AG09309 (cell line): Measurements from ENCODE around the gene ZNF213.

ENCODE experiments used
- DNase-seq: peaks from one replicate; pipeline ENCODE4 v3.0.0-alpha.2; 2010; ENCODE audit warnings: low read depth
- H3K4me3 ChIP-seq: 2 replicates; pipeline ENCODE4 v1.5.1; 2011; ENCODE audit warnings: mild to moderate bottlenecking, low read depth, low read length, moderate library complexity; ENCODE audit not compliant: control insufficient read depth
- TF ChIP-seq, protein P1 (sequence below): IDR thresholded peaks from 2 replicates; pipeline ENCODE4 v1.5.1; 2011; ENCODE audit warnings: mild to moderate bottlenecking, low read depth, low read length, inconsistent platforms; ENCODE audit not compliant: insufficient read depth, control insufficient read depth; ENCODE audit errors: missing control alignments

ZNF213 gene

DNA sequence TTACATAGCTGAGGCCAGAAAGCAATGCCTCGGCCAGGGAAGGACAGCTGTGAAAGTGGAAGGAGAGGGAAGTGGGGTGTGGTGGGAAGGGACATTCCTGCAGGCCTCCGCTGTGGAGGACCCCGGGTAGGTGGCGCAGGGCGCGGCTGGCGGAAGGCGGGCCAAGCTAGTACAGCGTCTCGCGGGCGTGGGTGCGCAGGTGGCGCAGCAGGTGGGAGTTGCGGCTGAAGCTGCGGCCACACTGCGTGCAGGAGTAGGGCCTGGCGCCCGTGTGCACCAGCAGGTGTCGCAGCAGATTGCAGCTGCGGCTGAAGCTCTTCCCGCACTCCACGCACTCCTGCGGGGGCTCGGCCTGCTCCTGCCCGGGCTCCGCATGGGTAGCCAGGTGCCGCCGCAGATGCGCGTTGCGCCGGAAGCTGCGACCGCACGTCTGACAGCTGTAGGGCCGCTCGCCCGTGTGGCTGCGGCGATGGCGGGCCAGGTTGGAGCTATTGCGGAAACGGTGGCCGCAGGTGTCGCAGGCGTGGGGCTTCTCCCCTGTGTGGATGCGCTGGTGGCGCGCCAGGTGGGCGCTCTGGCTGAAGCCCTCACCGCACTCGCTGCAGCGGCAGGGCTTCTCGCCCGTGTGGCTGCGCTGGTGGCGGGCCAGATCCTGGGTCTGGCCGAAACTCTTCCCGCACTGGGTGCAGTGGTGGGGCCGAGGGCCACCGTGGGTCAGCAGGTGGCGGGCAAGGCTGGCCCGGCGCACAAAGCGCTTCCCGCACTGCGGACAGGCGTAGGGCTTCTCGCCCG is 45.7 kb upstream of the ZNF213 start:
- TF ChIP-seq, protein P1, sequence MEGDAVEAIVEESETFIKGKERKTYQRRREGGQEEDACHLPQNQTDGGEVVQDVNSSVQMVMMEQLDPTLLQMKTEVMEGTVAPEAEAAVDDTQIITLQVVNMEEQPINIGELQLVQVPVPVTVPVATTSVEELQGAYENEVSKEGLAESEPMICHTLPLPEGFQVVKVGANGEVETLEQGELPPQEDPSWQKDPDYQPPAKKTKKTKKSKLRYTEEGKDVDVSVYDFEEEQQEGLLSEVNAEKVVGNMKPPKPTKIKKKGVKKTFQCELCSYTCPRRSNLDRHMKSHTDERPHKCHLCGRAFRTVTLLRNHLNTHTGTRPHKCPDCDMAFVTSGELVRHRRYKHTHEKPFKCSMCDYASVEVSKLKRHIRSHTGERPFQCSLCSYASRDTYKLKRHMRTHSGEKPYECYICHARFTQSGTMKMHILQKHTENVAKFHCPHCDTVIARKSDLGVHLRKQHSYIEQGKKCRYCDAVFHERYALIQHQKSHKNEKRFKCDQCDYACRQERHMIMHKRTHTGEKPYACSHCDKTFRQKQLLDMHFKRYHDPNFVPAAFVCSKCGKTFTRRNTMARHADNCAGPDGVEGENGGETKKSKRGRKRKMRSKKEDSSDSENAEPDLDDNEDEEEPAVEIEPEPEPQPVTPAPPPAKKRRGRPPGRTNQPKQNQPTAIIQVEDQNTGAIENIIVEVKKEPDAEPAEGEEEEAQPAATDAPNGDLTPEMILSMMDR: no peak
- no peak overlapping the region for H3K4me3 ChIP-seq
- no peak for DNase-seq

DNA sequence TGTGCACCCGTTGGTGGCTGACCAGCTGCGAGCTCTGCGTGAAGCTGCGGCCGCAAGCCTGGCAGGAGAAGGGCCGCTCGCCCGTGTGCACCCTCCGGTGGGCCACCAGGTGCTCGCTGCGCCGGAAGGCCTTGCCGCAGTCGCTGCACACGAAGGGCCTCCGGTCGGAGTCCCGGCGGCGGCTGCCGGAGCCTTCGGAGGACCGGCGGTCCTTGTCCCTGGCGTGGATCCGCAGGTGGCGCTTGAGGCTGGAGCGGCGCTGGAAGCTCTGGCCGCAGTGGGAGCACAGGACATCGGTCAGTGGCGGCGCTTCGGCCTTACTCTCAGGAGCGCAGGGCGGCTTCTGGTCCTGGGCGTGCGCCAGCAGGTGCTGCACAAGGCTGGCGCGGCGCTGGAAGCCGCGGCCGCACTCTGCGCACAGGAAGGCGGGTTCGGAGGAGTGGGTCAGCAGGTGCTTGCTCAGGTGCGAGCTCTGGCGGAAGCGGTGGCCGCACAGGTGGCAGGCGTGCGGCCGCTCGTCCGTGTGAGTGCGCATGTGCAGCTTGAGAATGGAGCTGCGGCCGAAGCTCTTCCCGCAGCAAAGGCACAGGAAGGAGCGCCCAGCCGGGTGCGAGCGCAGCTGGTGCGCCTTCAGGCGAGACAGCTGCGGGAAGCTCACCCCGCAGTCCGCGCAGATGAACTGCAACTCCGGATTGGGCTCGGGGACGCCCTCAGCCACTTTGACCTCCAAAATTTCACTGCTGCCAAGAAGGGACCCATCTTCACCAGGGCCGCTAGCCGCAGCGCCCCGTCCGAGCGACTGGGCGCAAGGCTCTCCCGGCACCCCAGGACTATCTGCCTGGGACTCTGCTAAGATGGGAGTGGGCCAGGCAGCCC is 44.9 kb upstream of the ZNF213 start:
- no peak for DNase-seq
- H3K4me3 ChIP-seq: no peak overlapping the region
- TF ChIP-seq, protein P1: no peak

DNA sequence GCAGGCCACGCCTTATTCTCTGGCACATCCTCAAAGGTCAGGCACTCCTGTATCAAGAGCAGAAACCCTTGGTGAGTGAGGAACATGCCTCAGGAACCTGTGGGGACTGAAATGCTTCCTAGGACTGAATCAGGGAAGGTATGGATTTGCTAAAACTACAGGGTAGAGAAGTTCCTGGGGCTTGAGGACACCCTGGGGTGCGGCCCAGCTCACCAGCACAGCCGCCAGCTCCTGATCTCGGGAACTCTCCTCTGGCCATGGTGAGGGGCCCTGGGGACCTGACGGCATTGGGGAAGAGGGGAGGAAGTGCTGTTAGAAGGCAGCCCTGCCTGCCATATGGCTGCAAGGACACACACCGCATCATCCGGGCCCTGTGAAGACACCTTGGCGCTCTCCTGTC is 43.3 kb upstream of the ZNF213 start:
- DNase-seq: no peak
- TF ChIP-seq, protein P1: no peak
- H3K4me3 ChIP-seq: no peak overlapping the region

DNA sequence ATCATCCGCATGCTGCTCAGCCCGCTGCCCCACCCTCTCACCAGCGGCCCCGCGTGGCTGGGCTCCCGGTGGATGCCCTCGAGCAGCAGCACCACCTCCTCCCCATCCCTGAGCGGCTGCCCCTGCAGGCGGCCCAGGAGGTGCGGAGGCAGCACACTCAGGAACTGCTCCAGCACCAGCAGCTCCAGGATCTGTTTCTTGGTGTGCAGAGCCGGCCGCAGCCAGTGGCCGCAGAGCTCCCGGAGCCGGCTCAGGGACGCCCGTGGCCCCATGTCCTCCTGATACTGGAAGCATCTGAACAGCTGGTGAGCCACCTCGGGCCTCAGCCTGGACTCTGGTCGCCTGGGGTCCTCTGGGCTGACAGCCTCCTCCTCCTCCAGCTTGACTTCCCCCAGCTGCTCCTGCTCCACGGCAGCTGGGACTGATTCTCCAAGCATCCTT is 42.3 kb upstream of the ZNF213 start:
- no peak overlapping the region for H3K4me3 ChIP-seq
- TF ChIP-seq, protein P1: no peak
- DNase-seq: no peak

DNA sequence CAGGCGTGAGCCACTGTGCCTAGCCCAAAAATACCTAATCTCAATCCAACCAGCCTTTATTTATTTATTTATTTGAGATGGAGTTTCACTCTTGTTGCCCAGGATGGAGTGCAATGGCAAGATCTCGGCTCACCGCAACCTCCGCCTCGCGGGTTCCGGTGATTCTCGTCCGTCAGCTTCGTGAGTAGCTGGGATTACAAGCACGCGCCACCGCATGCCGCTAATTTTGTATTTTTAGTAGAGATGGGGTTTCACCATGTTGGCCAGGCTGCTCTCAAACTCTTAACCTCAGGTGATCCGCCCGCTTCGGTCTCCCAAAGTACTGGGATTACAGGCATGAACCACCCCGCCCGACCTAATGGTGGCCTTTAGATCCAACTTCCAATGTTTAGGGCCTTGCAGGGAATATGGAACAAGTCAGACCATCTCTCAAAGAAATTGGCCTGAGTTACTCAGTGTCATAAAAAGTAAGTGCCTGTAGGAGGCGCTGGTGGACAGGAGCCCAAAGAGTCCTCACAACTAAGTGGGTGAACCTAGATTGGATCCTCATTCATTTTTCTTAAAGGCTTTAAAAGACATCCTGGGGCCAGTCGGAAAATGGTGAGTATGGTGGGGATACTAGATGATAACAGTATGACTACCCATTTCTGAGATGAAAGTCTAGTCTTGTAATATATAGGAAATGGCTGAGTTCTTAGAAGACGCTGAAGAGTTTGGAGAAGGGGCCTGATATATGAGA is 40.4 kb upstream of the ZNF213 start:
- DNase-seq: no peak
- H3K4me3 ChIP-seq: no peak overlapping the region
- TF ChIP-seq, protein P1: peak; percentile 47

DNA sequence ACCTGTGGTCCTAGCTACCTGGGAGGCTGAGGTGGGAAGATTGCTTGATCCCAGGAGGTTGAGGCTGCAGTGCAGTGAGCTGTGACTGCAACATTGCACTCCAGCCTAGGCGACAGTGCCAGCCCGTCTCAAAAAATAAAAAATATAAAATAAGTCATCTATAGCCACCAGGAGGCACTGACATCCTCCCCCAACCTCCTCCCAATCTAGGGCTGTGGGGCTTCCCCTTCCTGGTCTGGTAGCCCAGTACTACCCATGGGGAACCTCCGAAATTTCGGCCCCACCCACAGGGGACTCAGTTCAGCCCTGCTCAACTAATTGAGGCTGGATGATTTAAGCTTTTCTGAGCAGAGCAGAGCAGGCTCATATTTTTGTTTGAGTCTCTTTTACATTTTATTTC is 39.0 kb upstream of the ZNF213 start:
- TF ChIP-seq, protein P1: peak; percentile 14
- no peak for DNase-seq

More for the DNA sequence above, 39.0 kb upstream of the ZNF213 start:
- no peak overlapping the region for H3K4me3 ChIP-seq
